Kidney (tissue), 14 donors: Measurements from ENCODE around the gene PRKAG2. TPM values are rescaled to one million over a fixed set of nuclear protein-coding genes. Genes with fewer than 3 reads are reported as not detected.
A peak's percentile ranks its signal among the peaks of the same experiment; 100 is the strongest.

ENCODE experiments used
- DNase-seq, 5 donors: peaks; one replicate each; pipeline ENCODE4 v3.0.0-alpha.2; 2013 to 2020
- FAIRE-seq: peaks from 2 replicates; lab custom pipeline; 2012; peaks lifted over from hg19 to GRCh38; lab: Jason Lieb, UNC
- H3K27ac ChIP-seq, 2 donors: one replicate each; pipeline ENCODE4 v1.7.0; 2013; ENCODE audit warnings: low read depth in 2 of 2, low read length in 2 of 2, inconsistent platforms in 1 of 2
- H3K27me3 ChIP-seq: one replicate; pipeline ENCODE4 v1.7.1; 2013; ENCODE audit warnings: low read length, inconsistent platforms; ENCODE audit not compliant: control insufficient read depth, insufficient read depth
- H3K36me3 ChIP-seq, 3 donors: one replicate each; pipeline versions ENCODE4 v1.7.0 to v1.7.1; 2013; ENCODE audit warnings: low read length in 3 of 3, control low read depth in 1 of 3, inconsistent platforms in 1 of 3; ENCODE audit not compliant: insufficient read depth in 3 of 3, control insufficient read depth in 2 of 3
- H3K4me1 ChIP-seq, 3 donors: one replicate each; pipeline versions ENCODE4 v1.7.0 to v1.7.1; 2013; ENCODE audit warnings: low read length in 3 of 3, inconsistent platforms in 1 of 3, low read depth in 1 of 3; ENCODE audit not compliant: control insufficient read depth in 2 of 3, insufficient read depth in 2 of 3
- H3K4me3 ChIP-seq, 3 donors: one replicate each; pipeline versions ENCODE4 v1.7.0 to v1.8.1; 2013; ENCODE audit warnings: low read length in 3 of 3, control low read depth in 1 of 3, inconsistent platforms in 1 of 3
- H3K9ac ChIP-seq, 3 donors: one replicate each; pipeline versions ENCODE4 v1.7.0 to v1.7.1; 2013; ENCODE audit warnings: low read length in 3 of 3, control low read depth in 1 of 3, inconsistent platforms in 1 of 3
- H3K9me3 ChIP-seq, 3 donors: one replicate each; pipeline versions ENCODE4 v1.7.0 to v1.7.1; 2013; ENCODE audit warnings: low read length in 3 of 3, control low read depth in 1 of 3, inconsistent platforms in 1 of 3; ENCODE audit not compliant: control insufficient read depth in 2 of 3, insufficient read depth in 1 of 3
- intact Hi-C: fragments of 100-400 bp; cut with DNase I; formaldehyde crosslinking; loops from one replicate; pipeline ENCODE4 v1.11.1; 2022
- polyA plus RNA-seq: library from polyadenylated mRNA; stranded (reverse); fragments of 350-450 nt; fragmentation: Illumina TruSeq; extraction: RNeasy Lipid Tissue Mini Kit (QIAGEN cat#74804); gene quantifications from one replicate; pipeline ENCODE4 v1.2.3, GENCODE V29; 2014; ENCODE audit warnings: low read depth, low replicate concordance; ENCODE audit not compliant: insufficient read depth
- total RNA-seq: library from RNA; stranded (reverse); fragmentation: NEBNext Ultra II Directional; extraction: Animal tissue kit (Norgen Biotek cat#: 25700); gene quantifications from one replicate; pipeline ENCODE4 v1.2.1, GENCODE V29; 2021
- TF ChIP-seq, protein P1 (sequence below): IDR thresholded peaks from 3 replicates; pipeline ENCODE4 v1.5.1; 2012; ENCODE audit warnings: mild to moderate bottlenecking, moderate library complexity, borderline replicate concordance; ENCODE audit not compliant: insufficient read depth; ENCODE audit errors: extremely low read depth
- donor health status: control.
- donor health status: control.
- donor health status: control.
- donor health status: control.
- donor health status: control.
- donor health status: DM: yes; HTN: yes; CAD: no.
- donor health status: Normal renal cell carcinoma (clear cell type).

The PRKAG2 gene
- total and polyA plus RNA-seq, 2 donors from 2014 or later = 40.7 to 40.9 TPM

DNA sequence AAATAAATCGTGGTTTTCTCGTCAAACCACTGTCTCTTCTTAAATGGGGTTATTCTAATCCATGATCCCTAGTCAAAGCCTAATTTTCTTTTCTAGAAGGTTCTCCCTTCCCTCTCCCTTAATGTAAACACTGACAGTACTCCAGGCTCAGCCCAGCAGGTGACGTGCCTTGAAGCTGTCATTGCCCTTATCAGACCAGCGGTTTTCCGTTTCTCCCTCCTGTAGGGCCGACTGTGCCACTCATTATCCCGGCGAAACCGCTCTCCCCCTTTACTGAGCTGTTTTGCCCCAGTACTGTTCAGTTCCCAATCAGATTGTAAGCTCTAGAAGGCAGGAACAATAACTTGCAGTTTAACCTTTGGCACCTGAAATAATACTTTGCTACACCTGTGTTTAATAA lies 203.7 kb downstream of the PRKAG2 start:
- intact Hi-C loops = no loop called here
- no peak overlapping the region for H3K27ac ChIP-seq
- TF ChIP-seq, protein P1, sequence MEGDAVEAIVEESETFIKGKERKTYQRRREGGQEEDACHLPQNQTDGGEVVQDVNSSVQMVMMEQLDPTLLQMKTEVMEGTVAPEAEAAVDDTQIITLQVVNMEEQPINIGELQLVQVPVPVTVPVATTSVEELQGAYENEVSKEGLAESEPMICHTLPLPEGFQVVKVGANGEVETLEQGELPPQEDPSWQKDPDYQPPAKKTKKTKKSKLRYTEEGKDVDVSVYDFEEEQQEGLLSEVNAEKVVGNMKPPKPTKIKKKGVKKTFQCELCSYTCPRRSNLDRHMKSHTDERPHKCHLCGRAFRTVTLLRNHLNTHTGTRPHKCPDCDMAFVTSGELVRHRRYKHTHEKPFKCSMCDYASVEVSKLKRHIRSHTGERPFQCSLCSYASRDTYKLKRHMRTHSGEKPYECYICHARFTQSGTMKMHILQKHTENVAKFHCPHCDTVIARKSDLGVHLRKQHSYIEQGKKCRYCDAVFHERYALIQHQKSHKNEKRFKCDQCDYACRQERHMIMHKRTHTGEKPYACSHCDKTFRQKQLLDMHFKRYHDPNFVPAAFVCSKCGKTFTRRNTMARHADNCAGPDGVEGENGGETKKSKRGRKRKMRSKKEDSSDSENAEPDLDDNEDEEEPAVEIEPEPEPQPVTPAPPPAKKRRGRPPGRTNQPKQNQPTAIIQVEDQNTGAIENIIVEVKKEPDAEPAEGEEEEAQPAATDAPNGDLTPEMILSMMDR = no peak

DNA sequence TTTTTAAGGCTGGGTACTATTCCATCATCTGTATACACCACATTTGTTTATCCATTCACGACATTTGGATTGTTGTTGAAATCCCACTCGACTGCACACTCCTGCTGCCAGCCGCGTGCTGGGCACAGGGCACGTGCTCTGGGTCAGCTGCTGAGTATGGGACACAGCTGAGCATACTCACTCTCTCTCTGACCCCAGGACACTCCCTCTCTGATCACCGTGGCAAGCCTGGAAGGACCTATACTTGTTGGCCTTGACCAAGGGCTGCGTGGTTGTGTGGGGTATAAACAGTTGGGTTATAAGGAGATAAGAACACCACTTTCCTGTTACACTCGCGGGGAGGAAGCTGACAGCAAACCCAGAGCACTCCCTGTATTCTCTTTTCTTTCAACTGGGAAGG lies 204.2 kb downstream of the PRKAG2 start:
- no peak overlapping the region for H3K9ac ChIP-seq
- intact Hi-C loops = no loop called here
- TF ChIP-seq, protein P1 = no peak
- H3K27me3 ChIP-seq = no peaks in the 10 kb centered on the region
- no peak overlapping the region for H3K4me3 ChIP-seq
- no peaks in the 10 kb centered on the region for H3K4me1 ChIP-seq
- no peak for DNase-seq
- H3K27ac ChIP-seq = no peak overlapping the region
- H3K9me3 ChIP-seq = no peaks in the 10 kb centered on the region
- peaks cover 0 to under 1% (median 0%) of the 10 kb centered on the region in 3 donors for H3K36me3 ChIP-seq
- FAIRE-seq = no peak

More for the DNA sequence above, 203.7 kb downstream of the PRKAG2 start:
- Histone ChIP-seq H3K36me3 (no peaks in the 10 kb centered on the region), H3K4me3 (no peak overlapping the region), H3K27me3 (no peaks in the 10 kb centered on the region), H3K9ac (no peak overlapping the region), H3K4me1 (no peaks in the 10 kb centered on the region), H3K9me3 (no peaks in the 10 kb centered on the region)
- DNase-seq = no peak
- FAIRE-seq = no peak

DNA sequence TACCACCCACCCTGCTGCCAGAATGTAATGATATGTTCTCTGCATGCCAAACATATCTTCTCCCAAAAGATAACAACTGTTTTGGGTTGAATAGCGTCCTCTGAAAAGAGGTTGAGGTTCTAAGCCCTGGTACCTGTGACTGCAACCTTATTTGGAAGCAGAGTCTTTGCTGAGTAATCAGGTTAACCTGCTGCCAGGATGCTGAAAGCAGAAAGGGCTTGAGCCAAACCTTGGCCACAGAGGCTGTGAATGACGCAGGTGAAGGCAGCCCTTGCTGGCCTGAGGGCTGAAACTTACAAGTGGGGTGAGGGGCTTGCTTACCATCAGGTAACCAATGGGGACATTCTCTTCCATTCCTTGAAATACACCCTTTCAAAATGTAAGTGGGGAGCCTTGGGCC lies 205.4 kb downstream of the PRKAG2 start:
- H3K27ac ChIP-seq = peak overlapping the region; percentile 22 to 51
- no peak for DNase-seq
- H3K9ac ChIP-seq = no peak overlapping the region
- no peak overlapping the region for H3K4me3 ChIP-seq
- FAIRE-seq = no peak
- no peaks in the 10 kb centered on the region for H3K9me3 ChIP-seq
- H3K4me1 ChIP-seq = no peaks in the 10 kb centered on the region
- H3K27me3 ChIP-seq = no peaks in the 10 kb centered on the region
- TF ChIP-seq, protein P1 = no peak
- intact Hi-C loops = no loop called here
- H3K36me3 ChIP-seq = peaks cover 0 to 2% (median 0%) of the 10 kb centered on the region in 3 donors

DNA sequence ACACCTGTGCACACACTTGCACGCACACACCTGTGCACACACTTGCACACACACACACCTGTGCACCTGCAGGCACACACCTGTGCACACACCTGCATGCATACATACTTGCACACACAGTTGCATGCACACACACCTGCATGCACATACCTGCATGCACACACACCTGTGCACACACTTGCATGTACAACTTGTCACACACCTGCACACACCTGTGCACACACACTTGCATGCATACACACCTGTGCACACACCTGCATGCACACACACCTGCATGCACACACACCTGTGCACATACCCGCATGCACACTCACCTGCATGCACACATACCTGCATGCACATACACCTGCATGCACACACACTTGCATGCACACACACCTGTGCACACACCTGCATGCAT lies 207.2 kb downstream of the PRKAG2 start:
- Histone ChIP-seq H3K27me3 (no peaks in the 10 kb centered on the region), H3K4me1 (no peaks in the 10 kb centered on the region), H3K9ac (no peak overlapping the region), H3K4me3 (no peak overlapping the region), H3K27ac (no peak overlapping the region), H3K36me3 (peaks cover 0 to 2% (median 0%) of the 10 kb centered on the region in 3 donors), H3K9me3 (no peaks in the 10 kb centered on the region)
- TF ChIP-seq, protein P1 = no peak
- FAIRE-seq (no peak), DNase-seq (peak in 1 of 5 donors; percentile 27)
- intact Hi-C loops = no loop called here
